ENCODE measurements around the gene EPB41L5. TPM values are rescaled to one million over a fixed set of nuclear protein-coding genes. Genes with fewer than 3 reads are reported as not detected.

Gene EPB41L5
- total RNA-seq, 1 experiment from 2014 or later = 19.0 TPM

DNA sequence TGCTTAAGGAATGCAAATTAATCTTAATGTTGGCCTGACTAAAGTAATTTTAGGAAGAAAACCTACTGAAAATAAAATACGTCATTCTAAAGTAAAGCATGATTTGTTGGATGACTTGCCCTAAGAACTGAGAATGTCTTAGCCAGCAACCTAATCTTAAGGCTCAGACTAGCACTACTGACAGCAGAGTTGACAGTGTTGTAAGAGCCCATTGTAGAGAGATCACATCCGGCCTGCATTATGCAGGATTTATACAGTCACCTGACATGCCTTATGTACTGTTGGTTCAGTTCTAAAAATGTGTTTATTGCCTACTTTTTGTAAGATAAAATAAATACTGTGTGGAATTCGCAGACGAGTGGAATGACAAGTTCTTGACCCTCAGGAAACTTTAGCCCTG is 128.0 kb downstream of the EPB41L5 start:
- intact Hi-C loops (cut with micrococcal nuclease) = no loop called here
- CTCF ChIA-PET = interaction anchor here (0.6 kb wide), 1 partner anchor 31 kb away, joined by 3 read pairs; no protein-coding TSS in a partner anchor
- Mint-ChIP-seq H3K27me3 (ENCODE audit: insufficient read depth, unreplicated experiment) (no peaks in the 10 kb centered on the region), H3K4me1 (ENCODE audit: insufficient read depth, unreplicated experiment) (no peaks in the 10 kb centered on the region), H3K9me3 (ENCODE audit: unreplicated experiment) (no peaks in the 10 kb centered on the region), H3K4me3 (ENCODE audit: unreplicated experiment) (no peak overlapping the region), H3K27ac (ENCODE audit: low read depth, unreplicated experiment) (no peak overlapping the region), H3K36me3 (ENCODE audit: insufficient read depth, unreplicated experiment) (peaks cover 12% of the 10 kb centered on the region)
- POLR2A ChIA-PET = no interaction called here
- no peak for DNase-seq (ENCODE audit: unreplicated experiment)
- TF ChIP-seq, protein P1, sequence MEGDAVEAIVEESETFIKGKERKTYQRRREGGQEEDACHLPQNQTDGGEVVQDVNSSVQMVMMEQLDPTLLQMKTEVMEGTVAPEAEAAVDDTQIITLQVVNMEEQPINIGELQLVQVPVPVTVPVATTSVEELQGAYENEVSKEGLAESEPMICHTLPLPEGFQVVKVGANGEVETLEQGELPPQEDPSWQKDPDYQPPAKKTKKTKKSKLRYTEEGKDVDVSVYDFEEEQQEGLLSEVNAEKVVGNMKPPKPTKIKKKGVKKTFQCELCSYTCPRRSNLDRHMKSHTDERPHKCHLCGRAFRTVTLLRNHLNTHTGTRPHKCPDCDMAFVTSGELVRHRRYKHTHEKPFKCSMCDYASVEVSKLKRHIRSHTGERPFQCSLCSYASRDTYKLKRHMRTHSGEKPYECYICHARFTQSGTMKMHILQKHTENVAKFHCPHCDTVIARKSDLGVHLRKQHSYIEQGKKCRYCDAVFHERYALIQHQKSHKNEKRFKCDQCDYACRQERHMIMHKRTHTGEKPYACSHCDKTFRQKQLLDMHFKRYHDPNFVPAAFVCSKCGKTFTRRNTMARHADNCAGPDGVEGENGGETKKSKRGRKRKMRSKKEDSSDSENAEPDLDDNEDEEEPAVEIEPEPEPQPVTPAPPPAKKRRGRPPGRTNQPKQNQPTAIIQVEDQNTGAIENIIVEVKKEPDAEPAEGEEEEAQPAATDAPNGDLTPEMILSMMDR (IDR thresholded peaks at IDR 0.05; ENCODE audit: unreplicated experiment) = no peak
- no TSS peak for BruUV-seq (replicated peaks)

DNA sequence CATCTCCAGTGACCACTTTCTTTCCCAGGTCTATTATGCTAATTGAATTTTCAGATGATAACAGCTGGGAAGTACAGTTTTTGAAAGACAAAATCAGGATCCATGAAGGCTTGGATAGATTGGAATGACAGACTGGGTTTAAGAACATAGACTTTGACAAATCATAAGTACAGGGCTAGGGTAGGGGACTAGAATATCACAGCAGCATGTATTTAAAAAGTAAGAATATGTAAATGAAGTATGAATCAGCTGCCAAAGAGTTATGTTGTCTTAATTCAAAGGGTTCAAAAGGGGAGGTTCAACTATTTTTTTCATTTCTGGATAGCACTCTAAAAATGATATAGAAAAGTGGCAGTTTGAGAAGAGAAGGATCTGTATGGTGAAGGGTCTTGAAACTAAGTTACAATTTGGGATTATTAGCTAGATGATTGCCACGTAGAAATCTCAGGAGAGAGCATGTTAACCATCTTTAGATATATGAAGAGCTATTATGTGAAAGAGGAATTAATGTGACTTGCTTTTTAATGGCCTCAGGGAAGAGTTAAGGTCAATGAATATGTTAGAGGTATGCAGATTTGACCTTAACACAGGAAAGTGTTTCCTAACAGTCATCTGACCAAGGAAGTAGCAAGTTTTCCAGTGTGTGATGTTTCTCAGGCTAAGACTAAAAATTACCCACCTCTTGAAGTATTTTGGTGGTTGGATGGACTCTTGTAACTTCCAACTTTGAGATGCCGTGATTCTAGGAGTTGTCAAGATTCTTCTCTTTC is 128.6 kb downstream of the EPB41L5 start:
- TF ChIP-seq, protein P1 (IDR thresholded peaks at IDR 0.05; ENCODE audit: unreplicated experiment) = no peak
- no peaks in the 10 kb centered on the region for H3K9me3 Mint-ChIP-seq (ENCODE audit: unreplicated experiment)
- no peak for DNase-seq (ENCODE audit: unreplicated experiment)
- POLR2A ChIA-PET = no interaction called here
- H3K4me3 Mint-ChIP-seq (ENCODE audit: unreplicated experiment) = no peak overlapping the region
- no peaks in the 10 kb centered on the region for H3K4me1 Mint-ChIP-seq (ENCODE audit: insufficient read depth, unreplicated experiment)
- H3K27me3 Mint-ChIP-seq (ENCODE audit: insufficient read depth, unreplicated experiment) = no peaks in the 10 kb centered on the region
- H3K36me3 Mint-ChIP-seq (ENCODE audit: insufficient read depth, unreplicated experiment) = peaks cover 12% of the 10 kb centered on the region
- CTCF ChIA-PET = interaction anchor here (0.6 to 1.7 kb wide), 2 partner anchors 31 to 34 kb away, joined by 3 to 6 read pairs; no protein-coding TSS in a partner anchor
- no peak overlapping the region for H3K27ac Mint-ChIP-seq (ENCODE audit: low read depth, unreplicated experiment)
- no TSS peak for BruUV-seq (replicated peaks)
- intact Hi-C loops (cut with micrococcal nuclease) = no loop called here

DNA sequence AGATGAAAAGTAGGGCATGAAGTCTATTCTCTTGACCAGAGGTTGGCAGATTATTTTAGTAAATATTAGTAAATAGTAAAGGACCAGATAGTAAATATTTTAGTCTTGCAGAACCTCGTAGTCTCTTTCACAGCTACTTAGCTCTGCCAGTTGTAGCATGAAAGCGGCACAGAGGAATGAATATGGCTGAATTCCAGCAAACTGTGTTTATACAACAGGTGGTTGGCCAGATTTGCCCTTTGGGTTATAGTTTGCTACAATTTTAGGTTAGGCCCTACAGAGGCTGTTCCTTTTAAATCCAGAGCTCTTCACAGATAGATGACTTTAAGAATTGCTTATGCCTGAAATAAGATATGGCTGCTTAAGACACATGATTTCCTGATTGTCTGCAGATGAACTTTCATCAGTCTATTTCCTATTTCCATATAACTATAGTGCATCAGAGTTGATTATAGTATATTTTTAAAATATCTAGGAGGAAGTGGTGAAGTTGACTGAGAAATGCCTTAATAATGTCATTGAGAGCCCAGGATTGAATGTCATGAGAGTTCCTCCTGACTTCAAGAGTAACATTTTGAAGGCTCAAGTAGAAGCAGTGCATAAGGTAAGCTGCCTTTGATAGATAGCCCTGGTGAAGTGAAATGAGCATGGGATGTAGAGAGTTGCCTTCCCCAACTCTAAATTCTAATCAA is 129.8 kb downstream of the EPB41L5 start:
- Mint-ChIP-seq H3K27ac (ENCODE audit: low read depth, unreplicated experiment) (no peak overlapping the region), H3K4me3 (ENCODE audit: unreplicated experiment) (no peak overlapping the region), H3K9me3 (ENCODE audit: unreplicated experiment) (no peaks in the 10 kb centered on the region), H3K36me3 (ENCODE audit: insufficient read depth, unreplicated experiment) (peaks cover 13% of the 10 kb centered on the region), H3K27me3 (ENCODE audit: insufficient read depth, unreplicated experiment) (no peaks in the 10 kb centered on the region), H3K4me1 (ENCODE audit: insufficient read depth, unreplicated experiment) (no peaks in the 10 kb centered on the region)
- TF ChIP-seq, protein P1 (IDR thresholded peaks at IDR 0.05; ENCODE audit: unreplicated experiment) = no peak
- ChIA-PET CTCF (interaction anchor here (0.6 to 1.7 kb wide), 3 partner anchors 33 to 438 kb away, joined by 3 to 6 read pairs (median 4); no protein-coding TSS in a partner anchor), POLR2A (interaction anchor here (0.6 to 0.7 kb wide), 2 partner anchors 27 to 706 kb away, joined by 3 read pairs; no protein-coding TSS in a partner anchor)
- no peak for DNase-seq (ENCODE audit: unreplicated experiment)
- no TSS peak for BruUV-seq (replicated peaks)
- intact Hi-C loops (cut with micrococcal nuclease) = no loop called here

DNA sequence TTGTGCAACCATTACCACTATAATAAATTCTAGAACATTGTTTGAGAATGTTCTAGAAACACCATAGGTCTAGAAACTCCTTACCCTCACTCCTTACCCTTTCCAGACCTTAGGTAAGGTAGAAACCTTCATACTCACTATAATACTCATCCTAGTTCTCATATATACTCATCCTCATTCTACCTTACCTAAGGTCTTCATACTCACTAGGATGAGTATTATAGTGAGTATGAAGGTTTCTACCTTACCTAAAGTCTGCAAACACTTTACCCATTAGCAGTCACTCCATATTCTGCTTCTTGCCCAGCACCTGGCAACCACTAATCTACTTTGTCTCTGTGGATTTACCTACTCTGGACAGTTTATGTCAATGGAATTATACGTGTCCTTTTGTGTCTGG is 135.4 kb downstream of the EPB41L5 start:
- CTCF ChIA-PET = no interaction called here
- BruUV-seq (replicated peaks) = no TSS peak
- POLR2A ChIA-PET = no interaction called here
- TF ChIP-seq, protein P1 (IDR thresholded peaks at IDR 0.05; ENCODE audit: unreplicated experiment) = no peak
- DNase-seq (ENCODE audit: unreplicated experiment) = no peak
- Mint-ChIP-seq H3K9me3 (ENCODE audit: unreplicated experiment) (no peaks in the 10 kb centered on the region), H3K4me1 (ENCODE audit: insufficient read depth, unreplicated experiment) (no peaks in the 10 kb centered on the region), H3K27ac (ENCODE audit: low read depth, unreplicated experiment) (no peak overlapping the region), H3K36me3 (ENCODE audit: insufficient read depth, unreplicated experiment) (peaks cover 22% of the 10 kb centered on the region), H3K27me3 (ENCODE audit: insufficient read depth, unreplicated experiment) (no peaks in the 10 kb centered on the region), H3K4me3 (ENCODE audit: unreplicated experiment) (no peak overlapping the region)
- intact Hi-C loops (cut with micrococcal nuclease) = no loop called here

All from MCF 10A (cell line).